ENCODE results near the gene HNRNPF.

Gene HNRNPF

GRCh38 chr10:43391496-43391895, 17.5 kb downstream of the HNRNPF start:
- no peak for DNase-seq (ENCODE audit: low read depth)
- no peak for TF ChIP-seq CTCF (IDR thresholded peaks at IDR 0.05; ENCODE audit: low read depth, low read length, missing control alignments)
- H3K4me3 ChIP-seq (ENCODE audit: low read depth, low read length), result no peak overlapping the region
- in situ Hi-C loops (cut with HindIII; ENCODE audit: low sequenced_read_pairs), result no loop called here

DNA sequence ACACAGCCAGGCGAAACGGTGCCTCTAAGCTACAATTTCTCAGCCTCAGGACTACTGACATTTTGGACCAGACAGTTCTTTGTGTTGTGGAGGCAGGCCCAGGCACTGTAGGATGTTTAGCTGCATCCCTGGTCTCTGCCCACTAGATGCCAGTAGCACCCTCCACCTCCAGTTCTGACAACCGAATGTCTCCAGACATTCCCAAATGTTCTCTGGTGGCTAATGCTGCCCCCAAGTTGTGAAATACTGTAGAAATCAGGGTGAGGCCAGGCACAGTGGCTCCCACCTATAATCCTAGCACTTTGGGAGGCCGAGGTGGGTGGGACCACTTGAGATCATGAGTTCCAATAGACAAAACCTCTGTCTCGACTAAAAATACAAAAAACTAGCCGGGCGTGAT, 18.2 kb downstream of the HNRNPF start:
- no peak overlapping the region for H3K4me3 ChIP-seq (ENCODE audit: low read depth, low read length)
- no peak for DNase-seq (ENCODE audit: low read depth)
- TF ChIP-seq CTCF (IDR thresholded peaks at IDR 0.05; ENCODE audit: low read depth, low read length, missing control alignments), result peak; percentile 70
- in situ Hi-C loops (cut with HindIII; ENCODE audit: low sequenced_read_pairs), result no loop called here

DNA sequence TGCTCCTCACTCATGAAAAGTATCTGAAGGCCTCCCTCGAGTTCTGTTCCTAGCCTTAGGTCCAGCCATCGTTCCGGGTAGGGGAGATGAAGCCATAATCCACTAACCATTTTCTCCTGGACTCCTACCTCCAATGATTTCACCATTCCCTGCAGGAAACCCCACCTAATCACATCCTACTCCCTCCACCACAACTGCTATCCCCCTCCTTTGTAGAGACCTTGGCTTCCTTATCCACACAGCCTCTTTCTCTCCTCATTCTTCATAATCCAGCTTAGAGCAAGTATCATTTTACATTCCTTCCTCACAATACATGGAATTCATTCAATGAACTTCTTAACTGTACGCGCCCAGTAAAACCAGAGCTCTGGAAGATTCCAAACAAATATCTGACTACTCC, 18.7 kb downstream of the HNRNPF start:
- in situ Hi-C loops (cut with HindIII; ENCODE audit: low sequenced_read_pairs), result no loop called here
- TF ChIP-seq CTCF (IDR thresholded peaks at IDR 0.05; ENCODE audit: low read depth, low read length, missing control alignments), result no peak
- no peak for DNase-seq (ENCODE audit: low read depth)
- H3K4me3 ChIP-seq (ENCODE audit: low read depth, low read length), result no peak overlapping the region

DNA sequence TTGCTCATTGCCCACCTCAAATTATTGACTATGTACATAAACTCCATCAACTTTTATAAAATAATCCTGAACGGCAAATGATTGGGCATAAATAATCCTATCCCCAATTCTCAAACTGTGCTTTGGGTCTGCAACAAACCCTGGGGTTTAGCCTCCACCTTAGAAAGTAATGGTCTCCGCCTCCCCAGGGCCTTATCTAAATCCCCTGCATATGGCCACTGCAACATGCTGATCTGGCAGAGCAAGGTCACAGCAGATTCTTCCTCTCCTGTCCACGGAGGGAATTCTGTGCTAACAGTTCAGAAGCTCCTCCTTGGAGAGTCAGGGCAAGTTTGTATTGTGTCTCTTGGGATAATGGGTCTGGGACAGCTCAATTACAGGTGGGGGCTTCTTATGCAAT, 19.1 kb downstream of the HNRNPF start:
- H3K4me3 ChIP-seq (ENCODE audit: low read depth, low read length), result no peak overlapping the region
- DNase-seq (ENCODE audit: low read depth), result no peak
- in situ Hi-C loops (cut with HindIII; ENCODE audit: low sequenced_read_pairs), result no loop called here
- no peak for TF ChIP-seq CTCF (IDR thresholded peaks at IDR 0.05; ENCODE audit: low read depth, low read length, missing control alignments)

GRCh38 chr10:43387678-43388032, 21.3 kb downstream of the HNRNPF start:
- no peak for DNase-seq (ENCODE audit: low read depth)
- in situ Hi-C loops (cut with HindIII; ENCODE audit: low sequenced_read_pairs), result no loop called here
- no peak for TF ChIP-seq CTCF (IDR thresholded peaks at IDR 0.05; ENCODE audit: low read depth, low read length, missing control alignments)
- no peak overlapping the region for H3K4me3 ChIP-seq (ENCODE audit: low read depth, low read length)

DNA sequence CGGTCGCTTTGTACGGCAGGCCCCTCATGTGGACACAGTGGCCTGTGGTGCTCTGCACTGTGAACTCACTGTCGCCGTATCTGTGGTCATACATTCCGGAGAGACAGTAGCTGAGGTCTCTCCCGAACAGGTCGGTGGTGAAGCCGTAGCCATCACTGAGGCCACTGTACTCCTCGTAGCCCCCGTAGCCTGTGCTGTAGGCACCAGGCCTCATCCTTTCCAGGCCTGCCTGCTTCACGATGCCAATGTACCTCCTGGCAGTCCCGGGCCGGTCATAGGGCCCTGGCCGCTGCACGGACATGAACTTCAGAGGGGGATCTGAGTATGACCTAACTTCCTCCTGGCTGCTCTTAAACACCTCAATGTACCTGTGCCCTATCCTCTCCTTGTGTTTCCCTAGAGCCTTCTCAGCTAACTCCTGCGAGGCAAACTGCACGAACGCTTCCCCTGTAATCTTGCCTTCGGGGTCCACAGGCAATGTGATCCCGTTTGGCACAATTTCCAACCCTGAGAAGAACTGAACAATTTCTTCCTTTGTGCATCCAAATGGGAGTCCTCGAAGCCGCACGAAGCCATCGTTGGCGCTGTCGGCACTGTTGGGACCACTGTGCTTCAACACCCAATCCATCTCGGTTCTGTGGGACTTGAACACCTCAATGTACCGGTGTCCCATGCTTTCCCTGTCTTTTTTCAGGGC, 21.9 kb downstream of the HNRNPF start:
- no peak for TF ChIP-seq CTCF (IDR thresholded peaks at IDR 0.05; ENCODE audit: low read depth, low read length, missing control alignments)
- in situ Hi-C loops (cut with HindIII; ENCODE audit: low sequenced_read_pairs), result no loop called here
- DNase-seq (ENCODE audit: low read depth), result no peak
- H3K4me3 ChIP-seq (ENCODE audit: low read depth, low read length), result no peak overlapping the region

Data from astrocyte of the cerebellum (primary cell).